ENCODE measurements around the gene MOV10L1. TPM values are rescaled to one million over a fixed set of nuclear protein-coding genes. Genes with fewer than 3 reads are reported as not detected.
A peak's percentile ranks its signal among the peaks of the same experiment; 100 is the strongest.
"Not testable (repeated sequence)": the region's sequence is repeated elsewhere in the genome, so short reads cannot be mapped to it uniquely, and the experiment has no call there.

The MOV10L1 gene
- total RNA-seq, 2 donors from 2014 or later: 0.36 to 18.9 TPM

GRCh38 chr22:50131894-50132293 is 42.1 kb downstream of the MOV10L1 start:
- no peak for TF ChIP-seq POLR2A (IDR thresholded peaks at IDR 0.05)
- TF ChIP-seq POLR2AphosphoS5 (IDR thresholded peaks at IDR 0.05): no peak
- TF ChIP-seq CTCF (IDR thresholded peaks at IDR 0.05): no peak
- H3K9me3 ChIP-seq: no peaks in the 10 kb centered on the region
- 96% methylated on average over 4 of the region's 4 CpGs for WGBS
- no peaks in the 10 kb centered on the region for H3K36me3 ChIP-seq
- no peaks in the 10 kb centered on the region for H3K27me3 ChIP-seq (replicated peaks; ENCODE audit: insufficient read depth)
- no peak for DNase-seq (ENCODE audit: low spot score)
- no peak overlapping the region for H3K27ac ChIP-seq
- H3K4me3 ChIP-seq: no peak overlapping the region
- intact Hi-C loops (cut with DNase I): loop anchor here (10.0 kb wide), 1 partner anchor 47 kb away; the partner anchor contains the start of gene MLC1
- H3K4me1 ChIP-seq (replicated peaks): no peaks in the 10 kb centered on the region

GRCh38 chr22:50134481-50134880 is 44.7 kb downstream of the MOV10L1 start:
- Histone ChIP-seq H3K9me3 (no peaks in the 10 kb centered on the region), H3K36me3 (no peaks in the 10 kb centered on the region), H3K27me3 (replicated peaks; ENCODE audit: insufficient read depth) (no peaks in the 10 kb centered on the region), H3K4me3 (no peak overlapping the region), H3K4me1 (replicated peaks) (no peaks in the 10 kb centered on the region), H3K27ac (no peak overlapping the region)
- DNase-seq (ENCODE audit: low spot score): no peak
- TF ChIP-seq POLR2AphosphoS5 (IDR thresholded peaks at IDR 0.05): no peak
- TF ChIP-seq CTCF (IDR thresholded peaks at IDR 0.05): no peak
- no peak for TF ChIP-seq POLR2A (IDR thresholded peaks at IDR 0.05)
- WGBS: 83% methylated on average over 10 of the region's 10 CpGs
- intact Hi-C loops (cut with DNase I): loop anchor here (10.0 kb wide), 1 partner anchor 50 kb away; the partner anchor contains the start of gene MLC1

GRCh38 chr22:50136581-50137015 is 46.8 kb downstream of the MOV10L1 start:
- intact Hi-C loops (cut with DNase I): loop anchor here (10.0 kb wide), 1 partner anchor 52 kb away; the partner anchor contains the start of gene MLC1
- H3K4me3 ChIP-seq: no peak overlapping the region
- peak; percentile 77 for TF ChIP-seq POLR2AphosphoS5 (IDR thresholded peaks at IDR 0.05)
- no peak for TF ChIP-seq CTCF (IDR thresholded peaks at IDR 0.05)
- no peaks in the 10 kb centered on the region for H3K9me3 ChIP-seq
- peaks cover 9% of the 10 kb centered on the region for H3K4me1 ChIP-seq (replicated peaks)
- H3K27me3 ChIP-seq (replicated peaks; ENCODE audit: insufficient read depth): no peaks in the 10 kb centered on the region
- peak overlapping the region; percentile 31 to 47 for H3K27ac ChIP-seq
- DNase-seq (ENCODE audit: low spot score): peak; percentile 57
- 45% methylated on average over 5 of the region's 5 CpGs for WGBS
- no peaks in the 10 kb centered on the region for H3K36me3 ChIP-seq

DNA sequence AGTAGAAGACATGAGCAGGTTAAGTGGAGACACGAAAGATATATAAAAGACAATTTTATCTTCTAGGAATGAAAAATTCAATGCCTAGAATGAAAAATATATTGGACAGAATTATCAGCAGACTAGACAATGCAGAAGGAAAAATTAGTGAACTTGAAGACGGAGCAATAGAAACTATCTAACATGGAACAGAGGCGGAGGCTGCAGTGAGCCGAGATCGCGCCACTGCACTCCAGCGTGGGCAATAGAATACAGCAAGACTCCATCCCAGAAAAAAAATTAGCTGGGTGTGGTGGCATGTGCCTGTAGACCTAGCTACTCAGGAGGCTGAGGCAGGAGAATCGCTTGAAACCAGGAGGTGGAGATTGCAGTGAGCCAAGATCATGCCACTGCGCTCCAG is 47.5 kb downstream of the MOV10L1 start:
- Histone ChIP-seq H3K4me1 (replicated peaks) (peaks cover 16% of the 10 kb centered on the region), H3K27ac (peak overlapping the region in 1 of 2 donors; percentile 47)
- intact Hi-C loops (cut with DNase I): loop anchor here (10.0 kb wide), 1 partner anchor 52 kb away; the partner anchor contains the start of gene MLC1
- 93% methylated on average over 9 of the region's 9 CpGs for WGBS
- H3K27me3 ChIP-seq (replicated peaks; ENCODE audit: insufficient read depth); DNase-seq (ENCODE audit: low spot score); H3K4me3 ChIP-seq; H3K36me3 ChIP-seq; H3K9me3 ChIP-seq: not testable (repeated sequence)

DNA sequence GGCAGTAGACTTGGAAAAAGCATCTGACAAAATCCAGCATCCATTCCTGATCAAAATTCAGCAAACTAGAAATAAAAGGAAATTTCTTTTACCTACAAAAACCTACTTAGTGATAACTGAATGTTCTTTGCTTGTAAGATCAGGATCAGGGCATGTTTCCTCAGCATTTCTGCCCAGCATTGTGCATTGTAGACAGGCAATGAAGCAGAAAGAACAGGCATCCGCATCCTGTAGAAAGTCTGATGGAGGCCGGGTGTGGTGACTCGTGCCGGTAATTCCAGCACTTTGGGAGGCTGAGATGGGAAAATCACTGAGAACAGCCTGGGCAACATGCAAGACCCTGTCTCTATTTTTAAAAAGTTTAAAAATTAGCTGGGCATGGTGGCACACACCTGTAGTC is 48.2 kb downstream of the MOV10L1 start:
- WGBS: 90% methylated on average over 4 of the region's 4 CpGs
- no peaks in the 10 kb centered on the region for H3K9me3 ChIP-seq
- peaks cover 18% of the 10 kb centered on the region for H3K4me1 ChIP-seq (replicated peaks)
- no peak overlapping the region for H3K4me3 ChIP-seq
- TF ChIP-seq CTCF (IDR thresholded peaks at IDR 0.05) (no peak), POLR2A (IDR thresholded peaks at IDR 0.05) (no peak), POLR2AphosphoS5 (IDR thresholded peaks at IDR 0.05) (no peak)
- intact Hi-C loops (cut with DNase I): loop anchor here (10.0 kb wide), 1 partner anchor 53 kb away; the partner anchor contains the start of gene MLC1
- no peaks in the 10 kb centered on the region for H3K27me3 ChIP-seq (replicated peaks; ENCODE audit: insufficient read depth)
- no peak overlapping the region for H3K27ac ChIP-seq
- no peak for DNase-seq (ENCODE audit: low spot score)
- no peaks in the 10 kb centered on the region for H3K36me3 ChIP-seq
